IPS-11a (cell line): ENCODE data around the gene NKAIN1.
"Not testable (repeated sequence)": the region's sequence is repeated elsewhere in the genome, so short reads cannot be mapped to it uniquely, and the experiment has no call there.

ENCODE experiments used
- H3K4me3 ChIP-seq: one replicate; pipeline ENCODE4 v1.5.1; 2013; ENCODE audit warnings: low read depth, low read length, control low read depth

The NKAIN1 gene

DNA sequence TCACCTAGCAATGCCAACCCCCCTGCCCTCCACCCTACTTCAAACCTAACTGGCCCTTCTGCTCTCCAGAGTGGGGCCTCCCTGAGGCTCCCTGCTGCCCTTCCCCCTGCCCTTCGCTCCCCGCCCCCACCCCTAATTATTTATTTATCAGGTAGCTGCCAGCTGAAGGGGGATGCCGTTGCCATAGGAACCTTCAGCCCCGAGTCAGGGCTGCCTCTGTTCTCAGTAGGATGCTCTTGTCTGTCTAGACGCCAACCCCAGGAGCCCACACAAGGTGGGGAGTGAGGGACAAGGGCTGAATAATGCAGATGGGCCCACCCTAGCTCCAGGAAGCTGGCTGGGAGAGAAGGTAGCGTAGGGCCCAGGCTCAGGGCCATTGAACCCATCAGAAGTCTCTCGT is 41.1 kb downstream of the NKAIN1 start:
- H3K4me3 ChIP-seq: no peak overlapping the region

DNA sequence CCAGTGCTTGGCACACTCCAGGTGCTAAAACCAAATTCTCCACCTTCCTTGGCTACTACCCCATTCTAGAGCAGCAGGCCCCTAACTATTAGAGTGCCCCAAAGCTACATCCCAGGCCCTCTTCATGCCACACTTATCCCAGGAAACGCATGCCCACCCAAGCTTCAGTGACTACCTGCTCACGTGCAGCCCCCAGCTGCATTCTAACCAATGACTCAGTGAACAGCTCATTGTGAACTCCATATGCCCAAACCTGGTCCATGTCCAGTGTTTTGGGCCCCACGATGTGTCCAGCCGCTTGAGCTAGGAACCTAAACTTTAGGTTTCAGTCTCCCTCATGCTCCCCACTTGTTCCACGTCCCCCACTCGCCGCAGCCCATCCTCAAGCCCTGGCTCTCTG is 41.5 kb downstream of the NKAIN1 start:
- H3K4me3 ChIP-seq: no peak overlapping the region

DNA sequence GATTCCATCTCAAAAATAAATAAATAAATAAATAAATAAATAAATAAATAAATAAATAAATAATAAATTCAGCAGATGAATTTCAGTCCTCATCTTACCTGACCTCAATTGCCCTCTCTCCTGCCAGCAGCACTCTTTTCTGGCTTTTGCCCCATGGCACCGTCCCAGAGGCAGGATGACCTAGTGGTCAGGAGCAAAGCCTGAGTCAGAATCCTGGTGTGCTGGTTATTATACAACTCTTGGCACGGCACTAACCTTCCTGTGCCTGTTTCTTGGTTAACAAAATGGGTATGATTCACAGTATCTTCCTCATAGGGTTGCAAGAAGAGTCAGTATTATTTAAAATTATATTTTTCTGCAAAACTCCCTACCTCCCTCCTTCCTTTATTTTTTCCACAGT is 43.0 kb downstream of the NKAIN1 start:
- no peak overlapping the region for H3K4me3 ChIP-seq

DNA sequence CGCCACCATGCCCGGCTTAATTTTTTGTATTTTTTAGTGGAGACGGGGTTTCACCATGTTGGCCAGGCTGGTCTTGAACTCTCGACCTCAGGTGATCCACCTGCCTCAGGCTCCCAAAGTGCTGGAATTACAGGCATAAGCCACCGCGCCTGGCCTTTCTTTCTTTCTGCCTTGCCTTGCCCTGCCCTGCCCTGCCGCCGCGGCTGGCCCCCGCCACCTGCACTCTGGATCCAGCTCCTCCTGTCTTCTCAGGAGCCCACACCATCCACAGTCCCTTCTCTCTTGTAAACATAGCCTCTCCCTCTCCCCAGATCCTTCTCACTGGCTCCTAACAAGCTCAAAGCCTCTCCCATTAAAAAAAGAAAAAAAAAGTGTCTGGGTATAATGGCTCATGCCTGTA is 44.4 kb downstream of the NKAIN1 start:
- H3K4me3 ChIP-seq: not testable (repeated sequence)

DNA sequence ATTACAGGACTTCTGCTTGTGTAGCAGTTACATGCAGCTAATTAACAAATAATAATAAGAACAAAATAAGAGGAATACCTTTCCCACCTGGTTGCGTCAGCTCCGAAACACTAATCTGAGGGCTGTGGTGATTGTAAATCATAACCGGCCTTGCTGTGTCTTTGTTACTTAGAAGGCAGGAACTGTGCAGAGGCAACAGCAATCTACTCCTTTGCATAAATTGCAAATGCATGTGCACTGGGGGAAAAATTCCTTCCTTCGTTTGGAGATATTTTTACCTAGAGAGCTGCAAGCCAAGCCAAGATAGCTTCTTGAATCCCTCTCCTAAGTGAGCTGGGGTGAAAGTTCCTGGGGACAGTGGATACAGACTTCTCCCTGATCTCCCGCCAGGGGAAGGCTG is 46.0 kb downstream of the NKAIN1 start:
- no peak overlapping the region for H3K4me3 ChIP-seq

DNA sequence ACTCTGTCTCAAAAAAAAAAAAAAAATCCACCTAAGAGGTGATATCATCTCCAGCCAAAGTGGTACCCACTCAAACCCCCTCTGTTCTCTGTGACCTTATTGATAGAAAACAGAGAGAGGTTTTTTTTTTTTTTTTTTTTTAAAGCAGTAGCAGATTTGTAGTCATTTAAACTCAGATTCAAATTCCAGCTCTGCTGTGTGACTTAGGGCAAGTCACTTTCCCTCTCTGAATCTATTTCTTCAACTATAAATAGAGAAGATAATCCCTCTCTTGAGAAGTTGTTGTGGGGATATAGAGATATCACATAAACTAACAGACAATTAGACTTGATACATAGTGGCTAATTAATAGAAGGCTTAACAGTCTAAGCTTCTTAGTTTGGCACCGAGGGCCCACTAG is 48.4 kb downstream of the NKAIN1 start:
- no peak overlapping the region for H3K4me3 ChIP-seq

DNA sequence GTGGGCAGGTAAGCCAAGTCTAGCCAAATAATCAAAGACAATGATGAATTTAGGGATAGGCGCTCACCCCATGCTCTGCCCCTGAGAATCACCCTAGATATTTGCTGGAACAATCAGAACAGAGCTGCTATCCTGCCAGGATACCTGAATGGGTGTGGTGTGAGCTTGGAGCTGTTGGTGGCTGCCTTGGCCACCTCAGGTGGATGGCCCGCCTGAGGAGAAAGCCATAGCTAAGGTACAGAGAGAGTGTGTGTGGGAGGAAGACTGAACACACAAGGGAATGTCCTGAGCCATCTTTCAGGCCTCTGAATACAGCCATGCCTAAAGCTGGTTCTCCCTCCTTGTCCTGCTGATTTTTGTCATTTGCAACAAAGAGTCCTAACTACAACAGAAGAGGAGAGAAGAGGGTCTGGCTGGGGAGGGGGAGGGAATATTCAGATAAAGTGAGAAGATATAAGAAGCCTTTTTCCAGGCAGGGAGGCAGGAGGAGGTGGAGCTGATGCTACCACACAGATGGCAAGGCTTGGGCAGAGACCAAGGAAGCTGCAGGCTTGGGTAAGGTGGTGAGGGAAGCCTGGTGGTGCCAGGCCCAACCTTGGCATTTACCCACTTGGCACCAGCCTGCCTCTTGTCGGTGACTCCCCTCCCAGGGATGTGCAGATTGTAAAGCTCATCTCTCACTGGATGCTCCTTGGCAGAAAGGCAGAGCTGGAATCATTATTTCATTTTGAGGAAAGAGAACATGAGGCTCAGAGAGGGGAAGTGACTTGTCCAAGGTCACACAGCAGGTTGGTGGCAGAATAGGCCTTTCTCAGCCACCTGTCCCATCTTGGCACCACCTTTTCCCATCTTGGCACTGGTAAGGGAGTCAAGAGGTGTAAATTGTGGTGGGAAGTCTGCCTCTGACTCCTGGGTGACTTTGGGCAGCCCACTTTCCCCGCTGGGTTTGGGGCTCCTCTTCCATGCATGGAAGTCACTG is 49.7 kb downstream of the NKAIN1 start:
- no peak overlapping the region for H3K4me3 ChIP-seq

DNA sequence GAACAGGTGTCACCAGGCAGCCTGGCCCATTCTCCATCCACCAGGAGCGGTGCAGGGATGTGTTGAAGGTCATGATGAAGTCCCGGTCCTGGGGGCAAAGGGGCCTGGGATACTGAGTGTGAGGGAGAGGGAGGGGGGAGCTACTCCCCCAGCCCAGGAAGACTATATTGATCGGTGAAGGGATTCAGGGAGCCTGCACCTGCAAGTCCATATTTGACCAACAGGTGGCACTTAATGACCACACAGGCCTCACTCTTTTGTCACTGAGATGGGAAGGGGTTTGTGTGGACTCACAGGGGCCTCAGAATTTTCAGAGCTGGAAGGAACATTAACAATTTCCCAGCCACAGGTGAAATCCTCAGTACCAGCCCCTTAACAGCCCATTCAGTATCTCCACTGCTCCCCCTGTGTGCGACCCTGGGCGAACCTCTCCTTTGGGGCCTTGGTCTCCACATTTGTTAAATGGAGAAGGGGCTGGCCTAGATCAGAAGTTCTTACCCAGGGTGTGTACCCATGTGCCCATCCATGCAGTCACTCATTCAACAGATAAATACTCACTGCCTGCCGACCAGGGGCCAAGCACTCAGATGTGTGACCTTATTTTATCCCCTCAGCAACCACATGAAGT is 55.6 kb downstream of the NKAIN1 start:
- H3K4me3 ChIP-seq: no peak overlapping the region

DNA sequence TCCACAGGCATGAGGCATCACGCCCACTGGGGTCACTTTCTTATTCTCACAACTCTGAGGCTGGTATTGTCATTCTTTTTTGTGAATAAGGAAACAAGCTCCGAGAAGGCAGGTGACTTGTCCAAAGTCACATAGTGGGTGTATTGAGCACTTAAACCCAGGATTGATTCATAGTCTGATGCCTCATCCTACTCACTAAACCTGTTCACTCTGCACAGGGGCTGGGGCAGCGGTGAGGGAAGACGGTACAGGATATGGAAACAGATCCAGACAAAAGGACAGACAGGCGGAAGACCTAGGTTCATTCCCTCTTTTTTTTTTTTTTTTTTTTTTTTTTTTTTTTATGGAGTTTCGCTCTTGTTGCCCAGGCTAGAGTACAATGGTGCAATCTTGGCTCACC is 56.6 kb downstream of the NKAIN1 start:
- no peak overlapping the region for H3K4me3 ChIP-seq

DNA sequence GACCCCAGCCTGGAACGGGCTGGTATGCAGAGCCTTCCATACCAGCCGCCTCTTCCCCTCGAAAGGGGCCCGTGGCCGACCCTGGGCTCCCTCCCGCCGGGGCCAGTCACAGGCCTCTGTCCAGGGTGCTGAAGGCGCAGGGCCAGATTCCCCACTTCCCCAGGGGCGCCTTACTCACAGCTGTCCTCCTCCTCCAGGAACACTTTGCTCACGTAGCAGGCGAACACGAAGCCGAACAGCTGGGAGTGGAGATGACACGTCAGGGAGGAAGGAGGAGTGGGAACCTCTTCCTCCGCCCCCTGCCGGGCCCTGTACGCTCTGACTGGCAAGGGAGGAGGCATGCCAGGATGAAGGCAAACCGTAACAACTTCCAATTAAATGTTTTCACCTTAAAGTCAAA is 57.3 kb downstream of the NKAIN1 start:
- no peak overlapping the region for H3K4me3 ChIP-seq

DNA sequence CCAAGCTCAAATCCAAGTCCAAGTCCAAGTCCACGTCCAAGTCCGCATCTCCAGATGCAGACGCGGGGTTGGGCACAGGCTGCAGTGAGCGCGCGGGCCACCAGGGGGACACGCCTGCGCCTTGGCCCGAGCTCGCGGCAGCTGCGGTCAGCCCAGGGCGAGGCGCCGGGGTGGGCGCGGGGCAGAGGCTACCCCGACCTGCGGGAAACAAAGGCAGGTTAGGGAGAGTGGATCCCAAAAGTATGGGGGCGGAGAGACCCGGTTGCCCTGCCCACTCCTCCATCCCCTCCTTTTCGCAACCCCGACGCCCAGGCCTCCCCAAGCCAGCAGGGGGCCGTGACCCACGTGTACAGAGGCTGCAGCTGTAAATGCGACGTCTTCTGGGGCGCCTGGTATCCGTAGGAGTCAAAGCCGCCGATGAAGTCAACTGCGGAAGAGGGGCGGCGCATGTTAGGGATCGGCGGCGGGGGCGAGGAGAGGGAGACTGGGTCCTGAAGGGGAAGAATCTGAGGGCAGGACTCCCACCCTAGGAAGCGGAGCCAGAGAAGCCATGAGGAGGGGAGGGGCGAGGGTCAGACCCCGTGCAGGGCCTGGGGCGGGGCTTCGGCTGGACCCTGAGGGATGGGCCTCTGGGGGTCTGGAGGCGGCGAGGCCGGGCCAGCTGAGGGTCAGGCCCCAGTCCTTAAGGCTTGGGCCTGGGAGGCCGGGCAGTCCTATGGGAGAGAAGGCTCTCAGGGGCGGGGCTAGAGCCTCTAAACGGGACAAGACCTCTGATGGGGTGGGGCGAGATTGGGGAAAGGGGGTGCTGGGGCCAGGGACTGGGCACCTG is 58.0 kb downstream of the NKAIN1 start:
- peak overlapping the region; percentile 8 for H3K4me3 ChIP-seq

DNA sequence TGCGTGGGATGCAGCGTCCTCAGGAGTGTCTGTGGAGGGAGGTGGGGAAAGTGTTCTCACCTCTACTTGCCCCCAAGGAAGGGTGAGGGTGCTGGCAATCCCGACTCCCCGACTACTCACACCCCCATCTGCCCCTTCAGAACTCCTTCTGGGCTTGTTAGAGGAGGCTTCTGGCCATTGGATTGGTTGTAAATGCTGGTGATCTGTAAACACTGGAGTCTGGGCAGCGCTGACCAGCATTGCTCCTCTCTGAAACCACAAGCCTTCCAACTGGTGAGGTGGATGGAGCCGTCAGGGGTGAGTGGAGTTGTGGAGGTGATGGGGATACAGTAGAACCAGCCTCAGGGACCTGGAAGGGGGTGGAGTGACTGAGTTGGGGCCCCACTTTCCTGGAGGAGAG is 59.3 kb downstream of the NKAIN1 start:
- no peak overlapping the region for H3K4me3 ChIP-seq

DNA sequence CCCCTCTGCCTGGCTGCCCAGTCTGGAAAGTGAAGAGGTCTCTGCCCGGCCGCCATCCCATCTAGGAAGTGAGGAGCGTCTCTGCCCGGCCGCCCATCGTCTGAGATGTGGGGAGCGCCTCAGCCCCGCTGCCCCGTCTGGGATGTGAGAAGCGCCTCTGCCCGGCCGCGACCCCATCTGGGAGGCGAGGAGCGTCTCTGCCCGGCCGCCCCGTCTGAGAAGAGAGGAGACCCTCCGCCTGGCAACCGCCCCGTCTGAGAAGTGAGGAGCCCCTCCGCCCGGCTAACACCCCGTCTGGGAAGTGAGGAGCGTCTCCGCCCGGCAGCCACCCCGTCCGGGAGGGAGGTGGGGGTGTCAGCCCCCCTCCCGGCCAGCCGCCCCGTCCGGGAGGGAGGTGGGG is 63.4 kb downstream of the NKAIN1 start:
- H3K4me3 ChIP-seq: not testable (repeated sequence)

DNA sequence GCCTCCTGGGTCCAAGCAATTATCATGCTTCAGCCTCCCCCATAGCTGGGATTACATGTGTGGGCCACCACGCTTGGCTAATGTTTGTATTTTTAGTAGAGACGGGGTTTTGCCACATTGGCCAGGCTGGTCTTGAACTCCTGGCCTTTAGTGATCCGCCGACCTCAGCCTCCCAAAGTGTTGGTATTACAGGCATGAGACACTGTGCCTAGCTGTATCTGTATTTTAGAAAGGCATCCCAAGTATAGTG is 69.3 kb downstream of the NKAIN1 start:
- H3K4me3 ChIP-seq: no peak overlapping the region

DNA sequence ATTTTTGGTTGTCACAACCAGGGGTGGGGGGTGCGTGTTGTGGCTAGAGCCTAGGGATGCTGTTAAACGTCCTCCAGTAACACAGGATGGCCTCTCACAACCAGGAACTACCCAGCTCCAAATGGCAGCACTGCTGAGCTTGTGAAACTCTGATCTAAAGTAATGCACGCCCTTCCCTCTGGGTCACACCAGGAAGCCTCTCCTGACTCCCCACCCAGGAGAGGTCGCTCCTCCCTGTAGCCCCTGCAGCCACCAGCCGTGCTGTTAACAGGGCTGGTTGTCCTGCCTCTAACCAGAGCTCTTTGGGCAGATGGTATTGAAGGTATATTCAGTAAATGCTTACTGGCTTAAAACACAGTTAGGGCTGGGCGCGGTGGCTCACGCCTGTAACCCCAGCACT is 73.2 kb downstream of the NKAIN1 start:
- H3K4me3 ChIP-seq: no peak overlapping the region

DNA sequence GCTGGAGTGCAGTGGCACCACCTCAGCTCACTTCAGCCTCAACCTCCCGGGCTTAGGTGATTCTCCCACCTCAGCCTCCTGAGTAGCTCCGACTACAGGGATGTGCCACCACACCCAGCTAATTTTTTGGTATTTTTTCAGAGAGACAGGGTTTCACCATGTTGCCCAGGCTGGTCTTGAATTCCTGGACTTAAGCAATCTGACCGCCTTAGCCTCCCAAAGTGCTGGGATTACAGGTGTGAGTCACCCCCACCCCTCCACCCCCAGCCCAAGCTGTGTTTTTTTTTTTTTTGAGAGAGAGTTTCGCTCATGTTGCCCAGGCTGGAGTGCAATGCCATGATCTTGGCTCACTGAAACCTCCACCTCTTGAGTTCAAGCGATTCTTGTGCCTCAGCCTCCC is 75.4 kb downstream of the NKAIN1 start:
- no peak overlapping the region for H3K4me3 ChIP-seq

DNA sequence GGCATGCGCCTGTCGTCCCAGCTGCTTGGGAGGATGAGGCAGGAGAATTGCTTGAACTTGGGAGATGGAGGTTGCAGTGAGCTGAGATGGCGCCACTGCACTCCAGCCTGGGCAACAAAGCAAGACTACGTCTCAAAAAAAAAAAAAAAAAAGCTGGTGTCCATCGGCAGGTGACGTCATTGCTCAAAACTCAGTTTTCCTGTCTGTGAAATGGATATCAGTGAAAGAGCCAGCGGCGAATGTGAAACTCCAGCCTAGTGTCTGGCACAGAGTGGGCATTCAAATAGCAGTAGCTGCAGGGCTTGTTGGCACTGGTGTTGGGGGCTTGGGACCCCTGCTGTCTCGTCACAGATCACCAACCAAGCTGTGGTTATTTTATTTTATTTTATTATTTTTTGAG is 75.8 kb downstream of the NKAIN1 start:
- no peak overlapping the region for H3K4me3 ChIP-seq

DNA sequence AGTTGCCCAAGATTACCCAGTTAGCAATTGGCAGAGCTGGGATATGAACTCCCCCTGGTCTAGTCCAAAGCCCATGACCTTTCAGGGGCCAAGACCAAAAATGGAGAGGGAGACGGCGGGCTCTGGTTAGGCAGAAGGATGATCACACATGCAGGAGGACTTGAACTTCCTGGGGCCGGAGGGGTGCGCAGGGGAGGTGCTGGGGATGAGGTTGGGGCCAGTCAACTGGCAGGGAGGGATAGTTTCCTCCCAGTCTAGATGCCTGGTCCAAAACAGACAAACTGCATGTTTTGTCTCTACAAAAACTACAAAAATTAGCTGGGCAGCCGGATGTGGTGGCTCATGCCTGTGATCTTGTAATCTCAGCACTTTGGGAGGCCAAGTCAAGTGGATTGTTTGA is 78.1 kb downstream of the NKAIN1 start:
- H3K4me3 ChIP-seq: no peak overlapping the region

DNA sequence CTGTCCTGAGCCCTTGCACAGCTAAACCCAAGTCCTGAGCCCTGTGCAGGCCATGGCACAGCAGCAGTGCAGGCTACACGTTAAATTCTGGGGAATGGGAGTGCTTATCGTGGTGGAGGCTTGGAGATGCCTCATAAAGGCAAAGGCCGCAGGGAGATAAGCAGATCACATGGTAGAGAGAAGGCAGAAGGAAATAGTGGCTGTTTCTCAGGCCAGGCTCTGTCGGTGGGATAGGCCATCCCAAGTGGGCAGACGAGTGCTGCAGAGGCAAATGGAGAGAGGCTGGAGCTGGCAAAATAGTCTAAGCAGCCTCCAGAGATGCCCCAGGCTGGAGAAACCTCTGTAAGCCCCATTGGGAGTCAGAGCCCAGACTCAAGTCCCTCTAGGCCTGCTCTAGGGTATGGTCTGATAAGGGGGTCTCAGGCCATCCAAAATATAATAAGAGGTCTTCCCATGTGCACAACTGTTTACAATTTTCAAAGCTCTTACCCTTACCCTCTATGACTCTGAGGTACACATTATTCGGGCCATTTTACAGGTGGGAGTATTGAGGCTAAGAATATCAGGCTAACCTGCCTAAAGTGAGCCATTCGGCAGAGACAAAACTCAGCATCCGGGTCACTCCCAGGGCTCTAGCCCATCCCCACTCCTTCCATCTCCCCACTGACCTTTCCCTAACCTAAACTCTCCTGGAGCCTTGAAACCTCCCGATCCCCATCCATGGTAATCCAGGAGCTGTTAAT is 79.6 kb downstream of the NKAIN1 start:
- H3K4me3 ChIP-seq: no peak overlapping the region

DNA sequence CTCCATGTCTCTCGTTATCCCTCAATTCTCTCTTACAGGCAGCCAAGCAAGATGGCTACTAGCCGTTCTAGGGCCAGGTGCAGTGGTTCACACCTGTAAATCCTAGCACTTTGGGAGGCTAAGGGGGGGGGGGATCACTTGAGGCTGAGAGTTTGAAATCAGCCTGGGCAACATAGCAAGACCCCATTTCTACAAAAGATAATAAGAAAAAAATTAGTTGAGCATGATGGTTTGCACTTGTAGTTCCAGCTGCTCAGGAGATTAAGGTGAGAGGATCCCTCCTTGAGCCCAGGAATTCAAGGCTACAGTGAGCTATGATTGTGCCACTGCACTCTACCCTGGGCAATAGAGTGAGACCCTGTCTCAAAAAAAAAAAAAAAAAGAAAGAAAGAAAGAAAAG is 80.4 kb downstream of the NKAIN1 start:
- H3K4me3 ChIP-seq: no peak overlapping the region

DNA sequence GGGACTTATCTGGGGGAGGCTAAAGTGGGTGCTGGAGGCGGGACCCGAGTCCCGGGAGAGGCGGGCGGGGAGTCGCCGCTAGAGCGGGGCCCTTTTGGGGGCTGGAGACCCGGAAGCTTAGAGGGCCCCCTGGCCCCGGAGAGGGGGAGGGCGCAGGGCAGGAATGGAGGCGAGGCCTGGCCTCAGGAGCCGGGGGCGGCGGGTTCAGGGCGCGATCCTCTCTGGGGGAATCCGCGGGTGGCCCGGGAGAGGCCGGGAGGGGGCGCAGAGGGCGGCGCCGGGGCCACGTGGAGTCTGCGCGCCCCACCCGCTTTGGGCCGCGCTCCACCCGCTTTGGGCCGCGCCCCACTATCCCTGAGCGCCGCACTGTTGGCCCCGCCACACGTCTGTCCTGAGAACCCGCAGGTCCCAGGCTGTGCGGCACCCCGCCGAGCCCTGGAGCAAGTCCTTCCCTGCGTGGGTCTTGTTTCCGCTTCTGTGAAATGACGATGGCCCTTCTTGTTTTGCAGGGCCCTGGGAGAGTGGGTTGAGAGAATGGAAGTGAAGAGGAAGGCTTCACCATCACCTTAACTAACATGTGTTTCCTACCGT is 84.4 kb downstream of the NKAIN1 start:
- H3K4me3 ChIP-seq: peak overlapping the region; percentile 47
